Measurements from ENCODE around the gene RANGRF.
"Not testable (repeated sequence)": the region's sequence is repeated elsewhere in the genome, so short reads cannot be mapped to it uniquely, and the experiment has no call there.

Gene RANGRF

GRCh38 chr17:8288336-8289102 lies at the start of gene RANGRF:
Gene RANGRF, plus strand, starts transcription at chr17:8288670. Its CDS starts 119 bp downstream, at chr17:8288789.
- DNase-seq (ENCODE audit: low read depth): peak; percentile 64

- no peak for DNase-seq (ENCODE audit: low read depth)
Measured at GRCh38 chr17:8243827-8244226, 44.6 kb upstream of the RANGRF start.

- no peak for DNase-seq (ENCODE audit: low read depth)
Measured at GRCh38 chr17:8244768-8245167, 43.7 kb upstream of the RANGRF start.

- peak; percentile 74 for DNase-seq (ENCODE audit: low read depth)
Measured at GRCh38 chr17:8248751-8249607, 39.5 kb upstream of the RANGRF start, which contains the start of gene PFAS. Gene PFAS, plus strand, starts transcription at chr17:8249289. Its CDS starts 4,649 bp downstream, at chr17:8253938.

- no peak for DNase-seq (ENCODE audit: low read depth)
Measured at GRCh38 chr17:8249621-8250500, 38.6 kb upstream of the RANGRF start.

- not testable (repeated sequence) for DNase-seq (ENCODE audit: low read depth)
Measured at GRCh38 chr17:8251411-8251810, 37.1 kb upstream of the RANGRF start.

- no peak for DNase-seq (ENCODE audit: low read depth)
Measured at GRCh38 chr17:8253801-8254200, 34.7 kb upstream of the RANGRF start.

- DNase-seq (ENCODE audit: low read depth): no peak
Measured at GRCh38 chr17:8254881-8255280, 33.6 kb upstream of the RANGRF start.

- no peak for DNase-seq (ENCODE audit: low read depth)
Measured at GRCh38 chr17:8255499-8255898, 33.0 kb upstream of the RANGRF start.

- DNase-seq (ENCODE audit: low read depth): no peak
Measured at GRCh38 chr17:8256291-8256690, 32.2 kb upstream of the RANGRF start.

- DNase-seq (ENCODE audit: low read depth): no peak
Measured at GRCh38 chr17:8256691-8257090, 31.8 kb upstream of the RANGRF start.

- DNase-seq (ENCODE audit: low read depth): no peak
Measured at GRCh38 chr17:8257801-8258200, 30.7 kb upstream of the RANGRF start.

- DNase-seq (ENCODE audit: low read depth): no peak
Measured at GRCh38 chr17:8264320-8264719, 24.1 kb upstream of the RANGRF start.

GRCh38 chr17:8264836-8265542 lies 23.5 kb upstream of the RANGRF start:
- DNase-seq (ENCODE audit: low read depth): no peak

- no peak for DNase-seq (ENCODE audit: low read depth)
Measured at GRCh38 chr17:8266648-8267479, 21.6 kb upstream of the RANGRF start.

- DNase-seq (ENCODE audit: low read depth): no peak
Measured at GRCh38 chr17:8267480-8268147, 20.9 kb upstream of the RANGRF start.

GRCh38 chr17:8268550-8269298 lies 19.7 kb upstream of the RANGRF start:
- DNase-seq (ENCODE audit: low read depth): no peak

GRCh38 chr17:8272421-8272820 lies 16.0 kb upstream of the RANGRF start:
- DNase-seq (ENCODE audit: low read depth): no peak

- DNase-seq (ENCODE audit: low read depth): no peak
Measured at GRCh38 chr17:8273884-8274444, 14.5 kb upstream of the RANGRF start.
